Progenitor cell of endocrine pancreas (in vitro differentiated cells): ENCODE measurements around the gene RIMBP3B. TPM values are rescaled to one million over a fixed set of nuclear protein-coding genes. Genes with fewer than 3 reads are reported as not detected.
"Not testable (repeated sequence)": the region's sequence is repeated elsewhere in the genome, so short reads cannot be mapped to it uniquely, and the experiment has no call there.

Source experiments
- DNase-seq: peaks from one replicate; pipeline ENCODE4 v3.0.0; 2021; ENCODE audit warnings: low spot score; ENCODE audit not compliant: unreplicated experiment
- H3K27ac Mint-ChIP-seq: 2 replicates; pipeline ENCODE4 v1.8.0; 2021; ENCODE audit warnings: mild to moderate bottlenecking, moderate library complexity, mixed read lengths
- H3K27me3 Mint-ChIP-seq: 2 replicates; pipeline ENCODE4 v1.8.0; 2021; ENCODE audit warnings: mixed read lengths
- H3K36me3 Mint-ChIP-seq: 2 replicates; pipeline ENCODE4 v1.8.0; 2022; ENCODE audit warnings: mixed read lengths; ENCODE audit not compliant: insufficient read depth
- H3K4me1 Mint-ChIP-seq: 2 replicates; pipeline ENCODE4 v1.8.0; 2021; ENCODE audit warnings: low read depth, mixed read lengths
- H3K4me3 Mint-ChIP-seq: 2 replicates; pipeline ENCODE4 v1.8.0; 2021; ENCODE audit warnings: low read depth, mild to moderate bottlenecking, moderate library complexity, mixed read lengths
- H3K9me3 Mint-ChIP-seq: 2 replicates; pipeline ENCODE4 v1.8.0; 2021; ENCODE audit warnings: low read depth, mixed read lengths
- total RNA-seq: library from RNA; stranded (reverse); gene quantifications from 2 replicates; pipeline ENCODE4 v1.2.1, GENCODE V29; 2021

Gene RIMBP3B
- total RNA-seq, 1 donor from 2014 or later, result 0.65 TPM

GRCh38 chr22:21424084-21424709 is 40.6 kb downstream of the RIMBP3B start:
- not testable (repeated sequence) for H3K4me1 Mint-ChIP-seq, H3K9me3 Mint-ChIP-seq, H3K27ac Mint-ChIP-seq, DNase-seq, H3K27me3 Mint-ChIP-seq, H3K4me3 Mint-ChIP-seq, H3K36me3 Mint-ChIP-seq

DNA sequence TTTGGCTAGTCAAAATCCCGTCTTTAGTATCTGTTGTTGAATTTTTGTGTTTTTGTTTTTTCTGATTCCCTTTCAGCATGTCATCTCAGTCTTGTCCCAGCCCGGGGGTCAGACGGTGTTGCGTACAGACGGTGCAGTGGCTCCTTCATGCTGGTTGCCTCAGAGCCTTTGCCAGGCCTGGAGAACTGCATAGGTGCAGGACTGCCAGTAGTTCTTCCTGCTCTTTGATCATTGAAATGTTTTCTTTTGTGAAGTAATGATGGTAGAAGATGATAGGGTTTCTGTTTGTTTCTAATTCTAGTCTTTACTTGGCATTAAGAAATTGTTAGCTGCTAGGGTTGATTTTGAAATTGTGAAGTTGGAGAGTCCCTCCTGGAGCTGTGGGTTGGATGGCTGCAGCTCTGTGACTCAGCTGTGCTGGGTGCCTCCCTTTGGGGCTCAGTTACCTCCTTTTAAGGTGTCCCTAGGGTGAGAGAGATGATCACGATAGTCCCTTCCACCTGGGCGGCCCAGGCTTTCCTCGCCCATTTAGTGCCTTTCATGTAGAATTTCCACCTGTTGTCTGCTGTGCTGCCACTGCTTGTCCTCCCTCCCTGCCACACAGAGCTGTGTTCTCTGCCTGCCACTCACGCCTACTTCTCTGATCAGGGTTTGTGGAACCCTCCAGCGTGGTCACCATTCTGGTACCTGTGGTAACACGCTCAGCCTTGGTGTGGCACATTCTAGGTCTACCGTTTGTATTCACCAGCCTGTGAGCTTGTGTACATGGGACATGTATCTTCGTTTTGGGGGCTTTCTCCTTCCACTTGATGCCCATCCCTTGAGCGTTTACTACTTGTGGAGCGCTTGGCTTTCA is 51.1 kb downstream of the RIMBP3B start:
- DNase-seq, H3K36me3 Mint-ChIP-seq, H3K27me3 Mint-ChIP-seq, H3K9me3 Mint-ChIP-seq, H3K4me3 Mint-ChIP-seq, H3K27ac Mint-ChIP-seq, H3K4me1 Mint-ChIP-seq: not testable (repeated sequence)

GRCh38 chr22:21435998-21436810 is 52.7 kb downstream of the RIMBP3B start:
- H3K27ac Mint-ChIP-seq, H3K4me3 Mint-ChIP-seq, H3K9me3 Mint-ChIP-seq, DNase-seq, H3K4me1 Mint-ChIP-seq, H3K27me3 Mint-ChIP-seq, H3K36me3 Mint-ChIP-seq: not testable (repeated sequence)

DNA sequence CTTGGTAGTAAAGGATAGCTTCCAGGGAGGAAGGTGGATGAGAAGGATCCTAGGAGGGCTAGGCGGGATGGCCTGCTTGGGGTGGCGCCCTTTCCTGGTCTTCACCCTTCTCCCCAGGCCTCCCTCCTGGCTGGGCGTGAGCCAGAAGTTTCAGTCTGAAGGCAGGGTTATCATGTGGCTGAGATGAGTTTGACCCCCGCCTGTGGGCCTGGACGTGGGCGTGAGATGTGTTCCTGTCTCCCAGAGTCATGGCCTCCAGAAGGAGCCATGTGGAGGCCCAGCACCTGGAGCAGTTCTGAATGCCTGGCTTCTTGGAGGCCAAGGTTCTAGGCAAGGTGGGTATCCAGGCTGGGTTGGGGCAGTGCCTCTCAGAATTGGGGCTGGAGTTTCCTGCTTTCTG is 54.5 kb downstream of the RIMBP3B start:
- H3K27ac Mint-ChIP-seq, H3K4me1 Mint-ChIP-seq, DNase-seq, H3K36me3 Mint-ChIP-seq, H3K4me3 Mint-ChIP-seq, H3K9me3 Mint-ChIP-seq, H3K27me3 Mint-ChIP-seq: not testable (repeated sequence)

Other genes starting within 250 kb of the RIMBP3B start
- 40.8 and 43.9 TPM in 2 replicates for gene HIC2, start 33.6 kb downstream of the RIMBP3B start, total RNA-seq
- gene TMEM191C, start 83.6 kb downstream of the RIMBP3B start, total RNA-seq, result 4.1 and 5.1 TPM in 2 replicates
- gene RIMBP3C, start 167.7 kb downstream of the RIMBP3B start, total RNA-seq, result 1.2 TPM in 1 of 2 replicates, not detected in the other
- gene UBE2L3, start 184.0 kb downstream of the RIMBP3B start, total RNA-seq, result 64.6 and 67.4 TPM in 2 replicates
- gene YDJC, start 246.3 kb downstream of the RIMBP3B start, total RNA-seq, result 19.0 and 21.4 TPM in 2 replicates
- 1.3 and 1.4 TPM in 2 replicates for gene CCDC116, start 249.0 kb downstream of the RIMBP3B start, total RNA-seq